22Rv1 (cell line): Measurements from ENCODE around the gene WASHC3.

Experiments used
- CTCF ChIP-seq: fragments of 450-650 bp; IDR thresholded peaks from 2 replicates; pipeline ENCODE4 v1.5.1; 2017; ENCODE audit warnings: mild to moderate bottlenecking
- ZFX ChIP-seq: fragments of 450-650 bp; IDR thresholded peaks from 2 replicates; pipeline ENCODE4 v1.6.1; 2017; ENCODE audit warnings: antibody characterized with exemption, borderline replicate concordance

DNA sequence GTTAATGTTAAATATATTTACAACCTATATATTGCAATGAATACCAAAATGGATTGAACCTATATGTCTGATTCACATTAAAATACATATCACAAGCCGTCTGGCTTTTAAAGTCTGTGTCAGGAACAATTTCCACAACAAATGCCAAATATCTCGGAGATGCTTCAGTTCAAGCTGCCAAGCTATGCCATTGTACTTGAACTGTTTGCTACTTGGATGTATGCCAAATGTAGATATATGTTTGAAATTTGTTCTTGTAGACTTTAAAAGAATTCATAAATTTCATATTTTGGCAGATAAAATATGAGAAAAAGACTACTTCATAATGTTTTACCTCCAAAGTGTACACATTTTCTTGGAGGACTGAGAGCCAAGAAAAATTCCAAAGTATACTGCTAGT lies 37.0 kb downstream of the WASHC3 start:
- TF ChIP-seq CTCF, result no peak
- TF ChIP-seq ZFX, result no peak
